GM12878 (cell line): Measurements from ENCODE around the gene KIF21B. TPM values are rescaled to one million over a fixed set of nuclear protein-coding genes. Genes with fewer than 3 reads are reported as not detected.

Source experiments
- ATAC-seq: fragments of 200-7000 bp; cut with Tn5 transposase; 3 replicates; pipeline ENCODE4 v1.9.1; 2020; ENCODE audit warnings: mild to moderate bottlenecking, moderate library complexity
- BruUV-seq: library from RNA; stranded (reverse); fragments of 400-500 nt; replicated peaks from 2 replicates; lab custom pipeline; 2021; lab: Mats Ljungman, UMichigan
- CTCF ChIA-PET: fragments of 300-600 bp; sonication (Branson Sonifier 250); formaldehyde crosslinking; extraction: SDS; loops from one replicate; lab custom pipeline; 2021; ENCODE audit warnings: inconsistent platforms; lab: Yijun Ruan, JAX
- POLR2A ChIA-PET: fragments of 350-600 bp; formaldehyde crosslinking; extraction: SDS; loops from one replicate; lab custom pipeline; 2021; ENCODE audit warnings: inconsistent platforms; lab: Charles Lee
- RAD21 ChIA-PET: fragments of 300-600 bp; sonication (Branson Sonifier 250); formaldehyde crosslinking; loops from one replicate; lab custom pipeline; 2023; ENCODE audit warnings: antibody characterized with exemption; ENCODE audit not compliant: unreplicated experiment; lab: Charles Lee
- SMC1A ChIA-PET: fragments of 300-600 bp; sonication (Branson Sonifier 250); formaldehyde crosslinking; loops from one replicate; lab custom pipeline; 2023; ENCODE audit not compliant: unreplicated experiment, uncharacterized antibody; lab: Charles Lee
- DNase-seq: peaks from one replicate; pipeline ENCODE4 v3.0.0-alpha.2; 2011; ENCODE audit warnings: low read depth, low spot score
- FAIRE-seq: peaks from 3 replicates; lab custom pipeline; 2011; peaks lifted over from hg19 to GRCh38; lab: Jason Lieb, UNC
- H2AFZ ChIP-seq: 2 replicates; pipeline ENCODE4 v1.6.0; 2011; ENCODE audit warnings: low read depth, low read length, control low read depth; ENCODE audit not compliant: control insufficient read depth
- H3K27ac ChIP-seq: 2 replicates; pipeline ENCODE4 v1.5.1; 2011; ENCODE audit warnings: control low read depth; ENCODE audit not compliant: control insufficient read depth, insufficient read depth
- H3K27me3 ChIP-seq, 2 experiments: replicated peaks in 1 of 2; 2 replicates each; pipeline versions ENCODE4 v1.6.0 to v1.6.1; 2011; ENCODE audit warnings: low read length in 1 of 2; ENCODE audit not compliant: control insufficient read depth in 2 of 2, insufficient read depth in 2 of 2
- H3K36me3 ChIP-seq, 2 experiments: 2 replicates each; pipeline ENCODE4 v1.5.1; 2011; ENCODE audit warnings: low read length in 1 of 2; ENCODE audit not compliant: control insufficient read depth in 2 of 2, insufficient read depth in 2 of 2
- H3K4me1 ChIP-seq: 2 replicates; pipeline ENCODE4 v1.6.1; 2011; ENCODE audit warnings: mild to moderate bottlenecking, low read length, moderate library complexity, mixed read lengths; ENCODE audit not compliant: control insufficient read depth, insufficient read depth
- H3K4me2 ChIP-seq: 2 replicates; pipeline ENCODE4 v1.6.0; 2011; ENCODE audit warnings: control low read depth; ENCODE audit not compliant: control insufficient read depth, insufficient read depth
- H3K4me3 ChIP-seq: fragments of 200-600 bp; sonication (generic); 2 replicates; pipeline ENCODE4 v1.5.1; 2016
- H3K79me2 ChIP-seq: 2 replicates; pipeline ENCODE4 v1.6.0; 2011; ENCODE audit warnings: low read length; ENCODE audit not compliant: control insufficient read depth, insufficient read depth
- H3K9ac ChIP-seq: 2 replicates; pipeline ENCODE4 v1.8.0; 2011; ENCODE audit warnings: low read length, control low read depth, mixed read lengths; ENCODE audit not compliant: control insufficient read depth, insufficient read depth
- H3K9me3 ChIP-seq: replicated peaks from 3 replicates; pipeline ENCODE4 v1.5.1; 2011; ENCODE audit warnings: mild to moderate bottlenecking, low read length; ENCODE audit not compliant: control insufficient read depth, insufficient read depth
- H4K20me1 ChIP-seq: 2 replicates; pipeline ENCODE4 v1.6.0; 2011; ENCODE audit not compliant: control insufficient read depth, insufficient read depth
- BMI1 ChIP-seq: fragments of 450-650 bp; IDR thresholded peaks from 2 replicates; pipeline ENCODE4 v1.6.1; 2016; ENCODE audit warnings: mild to moderate bottlenecking, moderate library complexity, borderline replicate concordance
- BRCA1 ChIP-seq: IDR thresholded peaks from 2 replicates; pipeline ENCODE4 v1.6.1; 2011; ENCODE audit warnings: low read depth, low read length, improper control_type of control experiment
- CHD1 ChIP-seq: IDR thresholded peaks from 2 replicates; pipeline ENCODE4 v1.6.1; 2012; ENCODE audit warnings: low read depth, low read length, improper control_type of control experiment
- CHD4 ChIP-seq: fragments of 200-600 bp; sonication (generic); IDR thresholded peaks from 2 replicates; pipeline ENCODE4 v1.6.1; 2016; ENCODE audit warnings: mild to moderate bottlenecking
- FOXM1 ChIP-seq: IDR thresholded peaks from 2 replicates; pipeline ENCODE4 v1.6.1; 2012; ENCODE audit warnings: low read depth, mild to moderate bottlenecking, inconsistent platforms, low read length, moderate library complexity
- IRF3 ChIP-seq: fragments of 450-650 bp; IDR thresholded peaks from 2 replicates; pipeline ENCODE4 v1.6.1; 2014; ENCODE audit warnings: mild to moderate bottlenecking
- LARP7 ChIP-seq: fragments of 450-650 bp; IDR thresholded peaks from 2 replicates; pipeline ENCODE4 v1.6.1; 2017; ENCODE audit warnings: mild to moderate bottlenecking
- MTA2 ChIP-seq: fragments of 450-650 bp; IDR thresholded peaks from 2 replicates; pipeline ENCODE4 v1.6.1; 2016; ENCODE audit warnings: low read depth, mild to moderate bottlenecking, moderate library complexity
- POLR2AphosphoS2 ChIP-seq: IDR thresholded peaks from 2 replicates; pipeline ENCODE4 v1.6.1; 2011; ENCODE audit warnings: low read depth, mild to moderate bottlenecking, low read length, improper control_type of control experiment, moderate library complexity
- RAD51 ChIP-seq: fragments of 450-650 bp; IDR thresholded peaks from 2 replicates; pipeline ENCODE4 v1.6.1; 2016; ENCODE audit warnings: moderate library complexity, mild to moderate bottlenecking, inconsistent platforms
- SREBF2 ChIP-seq: IDR thresholded peaks from 2 replicates; pipeline ENCODE4 v1.6.1; 2012; ENCODE audit warnings: mild to moderate bottlenecking, low read length
- YY1 ChIP-seq: IDR thresholded peaks from 2 replicates; pipeline ENCODE4 v1.6.1; 2011; ENCODE audit warnings: low read depth, mild to moderate bottlenecking, low read length
- ZNF592 ChIP-seq: fragments of 450-650 bp; IDR thresholded peaks from 2 replicates; pipeline ENCODE4 v1.6.1; 2017; ENCODE audit warnings: mild to moderate bottlenecking, moderate library complexity
- WGBS: methylation state at CpG from one replicate; pipeline ENCODE4 v1.1.6; 2016; ENCODE audit warnings: low lambda C conversion rate; ENCODE audit not compliant: insufficient replicate concordance, insufficient coverage; ENCODE audit errors: missing lambda C conversion rate; 5-methylcytosine and 5-hydroxymethylcytosine counted together
- in situ Hi-C: fragments of 300-500 bp; cut with MboI; formaldehyde crosslinking; loops from 9 replicates; pipeline ENCODE4 v1.14.3; 2018; ENCODE audit warnings: mixed read lengths
- intact Hi-C: fragments of 100-400 bp; cut with micrococcal nuclease; formaldehyde crosslinking; loops from one replicate; pipeline ENCODE4 v1.14.2; 2022; ENCODE audit not compliant: unreplicated experiment
- polyA plus RNA-seq, 11 experiments: library from polyadenylated mRNA; depleted of rRNA in 4 of 11; unstranded in 6 of 11; stranded (reverse) in 5 of 11; fragments of >200 nt; fragmentation: Nextera tagmentation in 4 of 11; fragmentation: Illumina TruSeq in 1 of 11; extraction: Ambion mirVana in 4 of 11; extraction: Trizol in 1 of 11; gene quantifications; 1 replicate in 1 of 11; 2 replicates in 10 of 11; pipeline versions ENCODE4 v1.2.1 to v1.2.3, GENCODE V29; 2011 to 2016; ENCODE audit warnings: inconsistent platforms in 2 of 11, missing spikeins in 2 of 11, low read depth in 1 of 11
- total RNA-seq, 4 experiments: library from RNA; depleted of rRNA in 3 of 4; stranded (reverse); fragments of >200 nt in 3 of 4; fragmentation: Illumina TruSeq in 1 of 4; extraction: Trizol in 1 of 4; gene quantifications; 2 replicates each; pipeline versions ENCODE4 v1.2.1 to v1.2.3, GENCODE V29; 2013 to 2021

KIF21B gene
- total and polyA plus RNA-seq, 10 of the 15 experiments (the other 5 are each of a cell fraction or from before 2014, with no cell fraction given) = 2.3 to 47.7 (median 12.6) TPM

- Histone ChIP-seq H3K9me3 (no peaks in the 10 kb centered on the region), H3K27me3 (peaks cover 5 to 7% of the 10 kb centered on the region in 2 experiments; a peak in 3 of 4 replicates), H4K20me1 (no peaks in the 10 kb centered on the region), H3K79me2 (no peaks in the 10 kb centered on the region), H3K27ac (no peak overlapping the region), H2AFZ (no peak overlapping the region)
- 43% methylated on average over 13 of the region's 13 CpGs for WGBS
- CTCF ChIA-PET = interaction anchor here (0.6 to 18.1 kb wide), 6 partner anchors 26 to 1023 kb away, joined by 3 to 250 read pairs (median 8); partner anchors contain the start of gene KIF21B
- no TSS peak for BruUV-seq
- FAIRE-seq (no peak), DNase-seq (no peak)
- SMC1A ChIA-PET = interaction anchor here (2.9 to 4.7 kb wide), 2 partner anchors 69 to 77 kb away, joined by 10 to 24 read pairs; no protein-coding TSS in a partner anchor
- POLR2A ChIA-PET = no interaction called here
- no peak for TF ChIP-seq MTA2
- TF ChIP-seq, all 136 proteins: peak for 0
- Histone ChIP-seq H3K4me1 (no peaks in the 10 kb centered on the region), H3K36me3 (no peaks in the 10 kb centered on the region), H3K9ac (no peak overlapping the region), H3K4me3 (no peak overlapping the region), H3K4me2 (no peak overlapping the region)
- intact Hi-C loops = loop anchor here (10.0 kb wide), 1 partner anchor 234 kb away; no protein-coding TSS in a partner anchor
- RAD21 ChIA-PET = interaction anchor here (1.0 to 3.6 kb wide), 4 partner anchors 28 to 152 kb away, joined by 3 to 19 read pairs (median 4); no protein-coding TSS in a partner anchor
- ATAC-seq = no peak
- in situ Hi-C loops = no loop called here
These were observed 25.0 kb upstream of the KIF21B start for GRCh38 chr1:201048521-201048920.

- ChIA-PET RAD21 (interaction anchor here (0.7 to 12.4 kb wide), 5 partner anchors 8 to 72 kb away, joined by 3 to 128 read pairs (median 7); no protein-coding TSS in a partner anchor), SMC1A (interaction anchor here (0.7 to 5.6 kb wide), 4 partner anchors 66 to 485 kb away, joined by 3 to 83 read pairs (median 24); no protein-coding TSS in a partner anchor), CTCF (interaction anchor here (1.4 to 18.1 kb wide), 7 partner anchors 22 to 486 kb away, joined by 3 to 250 read pairs (median 19); partner anchors contain the start of gene KIF21B), POLR2A (no interaction called here)
- in situ Hi-C loops (loop anchor here (5.0 kb wide), 2 partner anchors 67 to 137 kb away; no protein-coding TSS in a partner anchor), intact Hi-C loops (loop anchor here (5.0 to 10.0 kb wide), 2 partner anchors 229 to 422 kb away; partner anchors contain the start of gene KIF14)
- Histone ChIP-seq H4K20me1 (no peaks in the 10 kb centered on the region), H3K9me3 (no peaks in the 10 kb centered on the region), H3K36me3 (no peaks in the 10 kb centered on the region), H3K79me2 (no peaks in the 10 kb centered on the region), H3K27me3 (no peaks in the 10 kb centered on the region; a peak in 1 of 4 replicates), H3K4me2 (no peak overlapping the region), H3K9ac (no peak overlapping the region), H3K4me3 (no peak overlapping the region), H2AFZ (no peak overlapping the region), H3K27ac (no peak overlapping the region), H3K4me1 (no peaks in the 10 kb centered on the region)
- BruUV-seq = no TSS peak
- no peak for ATAC-seq
- TF ChIP-seq BMI1 (no peak), BRCA1 (no peak), SREBF2 (no peak), LARP7 (no peak), IRF3 (no peak), CHD4 (no peak), YY1 (no peak), POLR2AphosphoS2 (no peak), CHD1 (no peak), FOXM1 (no peak), ZNF592 (no peak), RAD51 (no peak)
- DNase-seq = no peak
- WGBS = 72% methylated on average over 9 of the region's 9 CpGs
- no peak for FAIRE-seq
These were observed 20.6 kb upstream of the KIF21B start for GRCh38 chr1:201044119-201044518.
